Kidney glomerular epithelial cell (primary cell): ENCODE data around the gene INPP5A.
"Not testable (repeated sequence)": the region's sequence is repeated elsewhere in the genome, so short reads cannot be mapped to it uniquely, and the experiment has no call there.

Source experiments
- DNase-seq: peaks from one replicate; lab custom pipeline; 2025; lab: John Stamatoyannopoulos, UW

Gene INPP5A

DNA sequence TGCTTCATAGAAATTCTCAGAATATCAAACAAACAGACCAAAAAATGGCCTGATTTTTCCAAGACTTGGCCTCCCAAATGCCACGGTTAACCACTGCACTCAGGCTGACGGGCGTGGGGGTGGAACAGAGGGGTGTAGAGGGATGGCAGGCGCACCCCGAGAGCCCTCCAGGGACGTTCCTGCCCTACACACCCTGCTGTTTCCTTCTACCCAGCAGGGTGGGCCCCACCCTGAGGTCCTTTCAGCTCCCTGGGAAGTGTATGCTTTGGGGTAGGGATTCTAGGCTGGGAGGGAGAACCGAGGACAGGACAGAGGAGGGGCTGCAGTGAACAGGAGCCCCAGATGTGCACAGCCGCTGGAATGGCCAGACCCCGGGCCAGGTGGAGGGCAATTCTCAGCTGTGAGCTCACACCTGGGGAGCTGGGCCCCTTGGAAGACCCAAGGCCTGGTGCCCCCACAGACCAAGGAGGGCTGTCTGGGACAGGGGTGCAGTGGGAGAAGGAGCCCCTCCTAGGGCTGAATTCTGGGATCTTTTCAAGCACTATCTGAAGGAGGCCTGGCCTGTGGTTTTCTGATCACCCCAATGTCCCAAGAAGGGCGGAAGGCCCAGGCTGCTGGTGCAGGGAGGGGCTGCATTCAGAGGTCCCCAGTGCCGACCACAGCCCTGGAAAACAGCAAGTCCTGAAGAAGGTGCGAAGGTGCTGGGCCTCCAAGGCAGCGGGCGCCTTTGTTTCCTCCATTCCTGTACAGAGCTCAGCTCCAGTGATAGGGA, 32.9 kb upstream of the INPP5A start:
- DNase-seq: no peak

DNA sequence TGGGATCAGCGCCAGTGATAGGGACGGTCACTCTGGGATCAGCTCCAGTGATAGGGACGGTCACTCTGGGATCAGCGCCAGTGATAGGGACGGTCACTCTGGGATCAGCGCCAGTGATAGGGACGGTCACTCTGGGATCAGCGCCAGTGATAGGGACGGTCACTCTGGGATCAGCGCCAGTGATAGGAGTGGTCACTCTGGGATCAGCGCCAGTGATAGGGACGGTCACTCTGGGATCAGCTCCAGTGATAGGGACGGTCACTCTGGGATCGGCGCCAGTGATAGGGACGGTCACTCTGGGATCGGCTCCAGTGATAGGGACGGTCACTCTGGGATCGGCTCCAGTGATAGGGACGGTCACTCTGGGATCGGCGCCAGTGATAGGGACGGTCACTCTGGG, 32.0 kb upstream of the INPP5A start:
- not testable (repeated sequence) for DNase-seq

DNA sequence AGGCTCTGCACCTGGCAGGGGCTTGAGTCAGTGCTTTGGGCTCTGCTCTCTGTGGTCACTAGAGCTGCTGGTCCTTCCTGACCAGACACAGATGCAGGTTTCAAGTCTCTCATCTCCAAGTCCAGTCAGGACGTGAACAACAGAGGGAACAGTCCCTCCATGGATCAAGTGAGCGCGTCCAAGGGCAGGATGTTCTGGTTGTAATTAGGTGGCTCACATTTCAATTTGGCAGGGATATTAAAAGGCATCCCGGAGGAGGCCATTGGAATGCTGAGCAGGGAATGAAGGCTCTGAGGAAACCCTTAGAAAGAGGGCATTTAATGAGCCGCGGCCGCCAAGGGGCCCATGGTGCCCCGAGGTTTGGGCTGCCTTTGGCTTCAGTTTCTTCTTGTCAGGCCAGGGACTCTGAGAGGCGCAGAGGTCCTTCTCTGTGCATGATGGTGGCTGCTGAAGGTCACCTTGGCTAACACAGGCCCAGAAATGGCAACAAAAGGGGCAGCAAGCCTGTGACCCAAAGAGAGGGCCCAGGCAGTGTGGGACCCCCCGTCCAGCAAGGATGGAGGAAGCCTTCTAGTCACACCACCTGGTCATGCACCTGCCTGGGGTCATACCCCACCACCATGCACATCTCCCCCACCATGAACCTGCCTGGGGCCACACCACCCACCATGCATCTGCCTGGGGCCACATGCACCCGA, 30.7 kb upstream of the INPP5A start:
- no peak for DNase-seq

DNA sequence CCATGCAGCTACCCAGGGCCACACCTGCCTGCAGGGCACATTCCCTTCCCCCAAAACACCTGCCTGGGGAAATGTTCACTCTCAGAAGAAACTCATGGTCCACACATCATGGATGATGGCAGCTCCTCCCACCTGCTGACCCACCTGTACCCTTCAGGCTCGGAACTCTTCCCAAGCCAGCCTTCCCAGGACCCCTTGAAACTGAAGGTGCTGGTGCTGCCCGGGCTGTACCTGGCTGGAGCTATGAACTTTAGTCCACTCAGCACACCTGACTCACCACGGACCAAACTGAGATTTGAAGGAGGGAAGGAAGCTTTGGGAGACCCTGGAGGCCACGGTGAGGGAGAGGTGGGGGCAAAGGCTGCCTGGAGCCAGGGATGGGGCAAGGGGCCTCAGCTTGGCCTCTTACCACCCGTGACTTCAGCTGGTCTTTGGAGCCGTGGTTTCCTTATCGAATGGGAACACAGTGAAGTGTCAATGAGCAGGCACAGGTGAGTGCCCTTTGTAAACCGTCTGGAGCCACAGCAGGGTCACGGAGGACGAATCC, 30.1 kb upstream of the INPP5A start:
- DNase-seq: no peak

DNA sequence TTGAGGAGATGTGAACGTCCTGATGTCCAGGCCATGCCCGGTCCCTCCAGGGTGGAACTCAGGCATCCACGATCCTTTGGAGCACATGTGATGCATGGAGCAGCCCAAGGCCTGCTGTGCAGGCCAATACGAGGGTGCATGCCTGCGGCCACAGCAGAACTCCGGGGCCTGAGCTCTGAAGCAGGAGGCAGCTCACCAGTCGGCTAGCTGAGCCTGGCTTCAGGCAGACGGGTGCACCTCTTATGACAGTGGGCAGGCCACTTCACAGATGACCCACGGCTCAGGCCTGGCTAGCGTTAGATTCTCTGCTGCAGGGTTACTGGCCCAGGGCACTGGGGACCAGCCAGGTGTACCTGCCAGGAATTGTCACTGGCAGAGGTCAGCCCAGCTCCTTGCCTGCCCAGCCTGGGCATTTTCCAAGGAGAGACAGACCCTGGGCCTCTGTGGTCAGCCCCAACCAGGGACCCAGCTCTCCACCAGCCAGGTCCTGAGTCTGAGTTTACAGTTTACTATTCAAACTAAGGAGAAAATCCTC, 29.6 kb upstream of the INPP5A start:
- no peak for DNase-seq

DNA sequence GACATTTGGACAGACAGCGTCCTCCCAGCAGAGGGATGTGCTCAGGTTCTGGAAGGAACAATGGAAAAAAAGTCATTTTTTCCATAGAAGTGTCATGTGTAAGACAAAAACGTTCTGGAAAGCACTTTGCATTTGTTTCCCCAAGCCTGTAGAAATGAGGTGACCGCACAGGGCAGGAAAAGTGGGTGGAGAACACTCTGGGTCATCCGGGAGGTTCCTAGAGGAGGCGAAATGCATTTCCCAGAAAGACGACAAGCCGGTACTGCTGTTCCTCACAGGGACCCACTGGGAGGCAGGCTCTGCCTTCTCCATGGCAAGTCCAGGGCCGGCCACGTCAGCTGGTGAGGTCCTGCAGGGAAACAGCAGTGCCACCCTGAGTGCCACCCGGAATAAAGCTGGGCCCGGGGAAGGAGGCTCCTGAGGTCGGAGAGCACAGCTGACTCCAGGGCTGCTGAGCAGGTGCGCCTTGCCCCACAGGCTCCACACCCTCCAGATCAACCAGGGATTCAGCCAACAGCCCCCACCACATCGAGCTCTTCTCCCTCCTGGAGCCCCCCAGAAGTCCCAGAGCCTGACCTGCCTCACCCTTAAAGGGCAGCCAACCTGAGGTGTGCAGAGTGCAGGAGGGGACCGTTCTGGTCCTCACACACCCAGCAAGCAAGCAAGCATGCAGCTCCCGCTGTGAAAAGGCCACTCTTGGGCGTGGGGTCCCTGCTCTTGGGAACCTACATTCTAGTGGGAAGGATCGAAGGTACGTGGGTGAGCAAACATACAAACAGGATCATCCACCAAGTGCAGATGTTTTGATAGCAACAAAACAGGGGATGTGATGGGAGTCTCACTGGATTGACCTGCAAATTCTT, 28.8 kb upstream of the INPP5A start:
- DNase-seq: no peak

DNA sequence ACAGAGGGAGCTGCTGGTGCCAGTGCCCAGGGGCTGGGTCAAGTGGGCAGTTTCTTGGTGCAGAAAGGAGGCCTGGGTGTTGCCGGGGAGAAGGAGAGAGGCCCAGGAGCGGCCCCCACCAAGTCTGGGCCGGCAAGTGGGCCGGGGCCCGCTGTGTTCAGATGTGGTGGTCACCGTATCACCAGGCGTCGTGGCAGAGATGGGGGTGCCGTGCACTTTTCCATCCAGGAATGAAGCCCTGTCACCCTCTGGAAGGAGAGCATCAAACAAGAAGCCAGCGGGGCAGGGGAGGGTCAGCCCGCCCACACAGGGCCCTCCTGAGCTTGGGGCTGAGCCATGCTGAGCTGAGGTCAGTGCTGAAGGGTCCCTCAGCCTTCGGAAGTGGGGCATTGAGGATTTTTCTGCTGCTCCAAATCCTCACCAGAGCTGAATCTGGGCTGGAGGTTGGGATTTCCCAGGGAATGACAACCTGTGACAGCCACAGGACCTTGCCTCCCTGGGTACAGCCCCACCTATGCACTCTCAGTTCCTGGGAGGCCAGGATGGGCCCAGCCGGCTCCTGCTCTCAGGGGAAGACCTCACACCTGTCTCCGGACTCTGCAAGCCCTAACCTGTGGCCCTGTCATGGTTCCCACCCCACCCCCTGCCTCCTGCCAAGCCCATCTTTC, 27.9 kb upstream of the INPP5A start:
- DNase-seq: no peak

DNA sequence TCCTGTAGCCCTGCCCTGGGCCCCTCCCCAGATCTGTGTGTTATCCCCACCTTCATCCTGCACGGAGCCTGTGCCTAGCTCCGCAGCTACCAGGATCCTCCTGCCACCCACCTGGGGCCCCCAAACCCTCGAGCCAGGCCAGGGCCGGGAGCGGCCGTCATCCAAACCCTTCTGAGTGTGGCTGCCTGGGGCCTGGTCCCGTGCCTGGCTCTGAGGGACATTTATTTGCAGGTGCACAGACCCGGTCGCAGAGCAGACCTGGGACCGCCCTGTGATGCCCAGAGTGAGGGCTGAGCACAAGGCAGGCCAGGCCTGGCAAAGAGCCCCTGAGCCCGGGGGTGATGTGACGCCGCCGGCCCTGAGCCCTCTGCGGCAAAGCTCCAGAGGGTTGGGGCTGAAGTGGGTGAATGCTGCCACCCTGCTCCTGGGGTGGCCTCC, 27.4 kb upstream of the INPP5A start:
- no peak for DNase-seq

DNA sequence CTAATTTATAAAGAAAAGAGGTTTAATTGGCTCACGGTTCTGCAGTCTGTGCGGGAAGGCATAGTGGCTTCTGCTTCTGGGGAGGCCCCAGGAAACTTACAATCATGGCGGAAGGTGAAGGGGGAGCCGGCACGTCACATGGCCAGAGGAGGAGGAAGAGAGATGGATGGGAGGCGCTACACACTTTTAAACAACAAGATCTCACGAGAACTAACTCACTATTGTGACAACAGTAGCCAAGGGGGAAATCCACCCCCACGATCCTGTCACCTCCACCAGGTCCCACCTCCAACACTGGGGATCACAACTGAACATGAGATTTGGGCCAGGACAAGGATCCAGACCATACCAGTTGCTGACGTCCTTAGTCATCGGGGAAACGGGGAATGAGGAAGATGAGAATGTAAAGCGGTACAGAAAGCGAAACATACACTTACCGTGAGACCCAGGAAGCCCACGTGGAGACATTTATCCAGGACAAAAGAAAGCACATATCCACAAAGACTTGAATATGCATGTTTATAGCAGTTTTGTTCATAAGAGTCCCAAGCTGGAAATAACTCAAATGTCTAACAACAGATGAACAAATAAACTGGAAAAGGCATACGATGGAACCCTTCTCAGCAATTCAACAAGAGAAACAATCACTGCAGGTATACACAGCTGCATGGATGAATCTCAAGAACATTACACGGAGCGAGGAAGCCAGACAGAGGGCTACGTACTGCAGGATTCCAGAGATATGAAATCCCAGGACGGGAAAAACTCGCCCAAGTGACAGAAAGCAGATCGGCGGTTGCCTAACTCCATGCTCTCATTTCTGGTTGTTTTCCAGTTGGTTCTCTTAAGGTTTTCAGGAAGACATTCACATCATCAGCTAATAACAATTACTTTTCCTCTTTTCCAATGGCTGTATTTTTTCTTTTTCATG, 26.2 kb upstream of the INPP5A start:
- no peak for DNase-seq

DNA sequence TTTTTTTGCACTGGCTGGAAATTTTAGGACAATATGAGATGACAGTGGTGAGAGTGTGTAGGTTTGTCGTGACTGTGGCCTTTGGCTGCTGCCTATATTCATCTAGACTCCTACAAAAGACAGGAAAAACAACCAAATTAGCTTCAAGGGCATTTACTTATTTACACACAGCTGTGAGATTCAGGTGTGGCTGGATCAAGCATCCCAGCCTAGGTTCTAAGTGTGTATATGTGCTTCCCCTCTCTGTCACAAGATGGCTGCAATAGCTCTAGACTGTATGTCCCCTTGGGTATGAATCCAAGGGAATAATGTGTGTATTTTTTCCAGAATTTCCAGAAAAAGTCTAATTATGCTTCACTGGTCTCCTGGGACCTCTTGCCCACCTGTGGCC, 25.5 kb upstream of the INPP5A start:
- no peak for DNase-seq

DNA sequence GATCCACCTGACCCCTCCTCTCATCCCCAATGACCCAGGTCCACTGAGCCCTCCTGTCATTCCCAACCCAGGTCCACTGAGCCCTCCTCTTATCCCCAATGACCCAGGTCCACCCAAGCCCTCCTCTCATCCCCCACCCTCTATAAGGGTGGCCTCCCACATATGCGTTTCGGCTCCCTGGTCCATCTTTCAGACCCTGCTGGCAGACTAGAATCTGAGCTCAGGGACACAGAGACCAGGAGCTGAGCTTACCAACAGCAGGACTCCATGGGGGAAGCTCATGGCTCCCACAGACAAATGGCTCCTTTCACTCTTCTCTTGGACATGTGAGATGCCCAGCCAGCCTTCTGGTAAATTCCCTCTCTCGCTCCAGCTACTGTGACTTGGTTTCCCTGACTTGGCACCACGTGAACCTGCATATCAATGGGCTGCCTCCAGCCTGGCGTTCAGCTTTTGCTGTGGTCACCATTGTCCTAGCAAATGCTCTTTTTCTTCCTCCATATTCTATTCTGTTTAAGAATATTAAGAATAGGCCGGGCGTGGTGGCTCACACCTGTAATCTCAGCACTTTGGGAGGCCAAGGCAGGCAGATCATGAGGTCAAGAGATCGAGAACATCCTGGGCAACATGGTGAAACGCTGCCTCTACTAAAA, 24.8 kb upstream of the INPP5A start:
- no peak for DNase-seq

DNA sequence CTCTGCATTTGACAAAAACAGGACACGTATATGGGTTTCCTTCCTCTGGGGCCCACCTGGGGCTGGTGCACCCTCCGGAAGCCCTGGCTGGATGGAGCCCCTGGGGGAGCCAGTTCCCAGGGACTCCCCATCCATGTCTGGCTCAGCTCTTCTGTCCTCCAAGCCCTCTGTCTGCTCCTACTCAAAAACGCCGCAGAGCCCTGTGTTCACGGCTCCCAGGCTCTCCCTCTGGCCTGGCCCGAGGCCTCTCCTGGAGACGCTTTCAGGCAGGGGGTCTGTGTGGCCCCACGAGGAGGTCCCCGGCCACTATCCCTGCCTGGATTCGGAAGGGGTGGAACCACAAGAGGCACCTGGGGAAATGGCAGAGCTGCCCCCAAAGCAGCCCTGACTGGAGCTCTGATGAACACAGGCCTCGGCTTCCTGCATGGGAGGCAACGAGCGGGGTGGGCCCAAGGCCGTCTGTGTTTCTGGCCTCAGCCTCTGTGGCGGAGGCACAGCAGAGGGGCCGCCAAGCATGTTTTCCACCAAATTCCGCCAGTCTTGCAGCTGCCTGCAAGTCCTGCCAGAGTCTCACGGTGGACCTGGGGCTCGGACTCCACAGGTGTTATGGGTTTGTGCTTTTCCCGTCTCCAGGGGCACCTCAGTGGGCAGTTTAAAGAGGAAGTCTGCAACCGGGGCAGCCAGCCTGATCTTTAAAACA, 22.6 kb upstream of the INPP5A start:
- no peak for DNase-seq

DNA sequence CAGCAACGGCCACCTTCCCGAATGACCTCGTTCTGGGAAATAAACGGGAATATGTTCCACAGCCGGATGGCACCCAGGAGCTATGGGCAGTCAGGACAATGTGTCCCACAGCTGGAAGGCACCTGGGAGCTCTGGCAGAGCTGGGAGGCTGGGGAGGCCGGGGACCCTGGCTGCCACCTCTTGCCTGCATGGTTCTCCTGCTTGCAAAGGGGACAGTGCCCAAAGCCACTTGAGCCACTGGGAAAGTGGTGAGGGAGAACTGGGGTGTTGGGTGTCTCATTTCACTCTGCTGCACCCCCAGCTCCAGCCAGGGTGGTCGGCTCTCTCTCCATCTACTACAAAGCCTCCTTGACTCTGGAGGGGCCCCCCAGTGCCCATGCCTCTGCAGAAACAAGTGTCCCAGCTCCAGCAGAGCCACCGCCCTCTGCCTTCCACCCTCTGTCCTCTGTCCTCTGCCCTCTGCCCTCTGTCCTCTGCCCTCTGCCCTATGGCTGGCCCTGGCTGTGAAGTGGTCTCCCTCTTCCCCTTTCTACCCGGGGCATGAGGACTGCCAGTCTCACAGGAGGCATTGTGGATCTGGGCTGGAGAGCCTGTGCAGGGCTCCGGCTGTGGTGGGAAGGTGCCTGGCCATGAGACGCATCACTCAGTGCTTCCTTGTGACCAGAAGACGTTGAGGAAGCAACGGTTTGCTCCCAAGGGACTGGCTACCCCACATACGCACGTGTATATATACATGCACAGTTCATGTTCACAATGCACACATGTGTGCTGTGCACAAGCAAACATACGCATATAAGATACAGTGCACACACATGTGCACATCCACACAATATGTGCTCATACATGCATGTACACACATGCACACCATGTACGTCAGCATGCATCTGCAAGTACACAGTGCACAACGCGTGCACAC, 21.5 kb upstream of the INPP5A start:
- DNase-seq: no peak

DNA sequence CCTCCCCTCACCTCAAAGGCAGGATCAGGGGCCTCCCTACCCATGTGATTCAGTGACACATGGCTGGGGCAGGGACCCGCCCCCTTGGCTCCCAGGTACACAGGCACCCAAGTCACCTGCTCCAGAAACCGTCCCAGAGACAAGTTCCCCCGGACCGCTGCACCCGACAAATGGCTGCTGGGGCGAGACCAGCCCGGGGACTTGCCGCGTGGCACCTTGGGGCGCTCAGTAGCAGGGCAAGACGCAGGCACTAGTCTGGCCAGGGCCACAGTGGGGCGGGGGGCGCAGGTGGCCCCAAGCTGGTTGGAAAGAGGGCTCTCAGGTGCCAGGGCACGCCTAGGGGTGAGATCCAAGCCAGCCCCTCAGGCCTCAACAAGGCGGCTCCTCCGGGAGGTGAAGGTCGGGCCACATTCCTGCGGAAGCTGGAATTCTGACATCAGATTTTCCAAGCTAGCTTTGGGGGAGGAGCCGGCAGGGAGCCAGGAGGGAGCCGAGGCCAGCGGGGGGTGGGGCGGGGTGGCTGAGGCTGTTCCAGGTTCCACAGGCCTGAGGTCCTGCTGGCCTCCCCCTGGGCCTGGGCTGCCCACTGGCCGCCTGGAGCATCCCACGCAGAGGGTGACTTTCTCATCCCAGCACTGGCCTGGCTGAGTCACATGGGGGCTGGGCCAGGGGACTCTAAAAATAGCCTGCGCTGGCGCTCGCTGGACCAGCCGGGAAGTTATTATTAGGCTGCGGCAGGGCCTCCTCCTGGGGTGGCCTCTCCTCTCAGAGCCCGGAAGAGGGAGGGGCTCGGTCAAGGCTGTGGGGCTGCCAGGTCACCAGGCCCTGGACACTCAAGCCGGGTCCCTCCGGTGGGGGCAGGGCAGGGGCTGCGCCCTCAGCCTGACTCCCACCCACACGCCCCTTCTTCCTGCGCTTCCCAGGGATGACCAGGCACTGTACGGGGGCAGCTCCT, 20.5 kb upstream of the INPP5A start:
- peak; percentile 93 for DNase-seq

DNA sequence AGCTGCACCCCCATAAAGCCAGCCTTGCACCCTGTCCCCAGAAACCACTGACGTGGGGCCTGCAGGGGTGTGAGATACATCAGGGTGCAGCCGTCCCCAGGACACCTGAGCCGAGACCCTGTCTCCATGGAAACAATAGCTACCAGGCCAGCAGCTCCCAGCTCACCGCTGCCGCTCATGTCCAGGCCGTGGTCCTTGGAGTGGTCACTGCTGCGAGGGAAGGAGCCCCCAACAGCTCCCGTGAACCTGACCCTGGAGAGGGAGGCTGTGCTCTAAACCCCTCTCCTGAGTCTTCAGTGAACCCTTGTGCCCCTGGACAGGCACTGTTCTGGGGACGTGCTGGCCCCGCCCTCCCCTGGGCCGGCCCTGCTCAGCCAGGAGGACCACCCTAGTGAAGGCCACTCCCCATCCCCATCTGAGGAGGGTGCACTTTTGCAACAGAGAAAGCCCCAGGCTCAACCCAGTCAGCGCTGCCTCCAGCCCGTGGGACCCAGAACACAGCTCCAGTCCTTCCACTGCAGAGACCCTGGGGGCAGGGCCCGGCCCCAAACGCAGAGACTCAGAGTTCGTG, 19.6 kb upstream of the INPP5A start:
- DNase-seq: no peak

DNA sequence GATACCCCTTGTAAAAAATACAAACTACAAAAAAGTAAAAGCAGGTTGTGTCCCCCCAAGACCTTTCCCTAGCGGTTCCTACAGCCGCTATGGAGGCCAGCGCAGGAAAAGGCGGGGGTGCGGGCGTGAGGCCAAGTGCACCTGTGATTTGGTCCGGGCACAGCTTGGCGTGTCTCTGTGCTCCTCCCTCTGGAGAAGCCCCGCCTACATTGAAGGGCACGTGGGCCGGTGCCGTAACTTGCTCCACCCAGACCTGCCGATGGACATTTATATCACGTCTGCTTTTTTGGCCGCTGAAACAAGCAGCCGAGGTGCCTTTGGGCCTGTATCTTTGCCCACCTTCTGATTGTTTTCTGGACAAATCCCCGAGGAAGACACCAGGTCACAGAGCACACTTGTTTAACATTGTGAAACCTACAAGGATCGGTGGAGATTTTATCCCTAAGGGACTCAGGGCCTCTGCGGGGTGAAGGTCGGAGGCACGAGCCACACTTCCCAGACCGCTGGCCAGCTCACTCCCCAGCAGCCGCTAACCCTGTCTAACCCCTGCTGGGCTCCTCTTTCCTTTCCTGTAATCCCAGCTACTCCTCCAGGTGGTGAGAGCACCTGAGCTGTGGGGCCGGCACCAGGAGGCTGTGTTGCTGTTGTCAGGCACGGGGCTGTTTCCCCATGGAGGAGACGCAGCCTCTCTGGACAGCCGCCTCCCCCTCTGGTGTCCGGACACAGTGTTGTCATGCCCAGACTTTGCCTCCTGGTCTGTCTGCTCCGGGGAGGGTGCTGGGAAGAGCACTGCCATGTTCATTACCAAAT, 18.8 kb upstream of the INPP5A start:
- DNase-seq: no peak
